ENCODE data around the gene CHID1.
A peak's percentile ranks its signal among the peaks of the same experiment; 100 is the strongest.

The CHID1 gene

DNA sequence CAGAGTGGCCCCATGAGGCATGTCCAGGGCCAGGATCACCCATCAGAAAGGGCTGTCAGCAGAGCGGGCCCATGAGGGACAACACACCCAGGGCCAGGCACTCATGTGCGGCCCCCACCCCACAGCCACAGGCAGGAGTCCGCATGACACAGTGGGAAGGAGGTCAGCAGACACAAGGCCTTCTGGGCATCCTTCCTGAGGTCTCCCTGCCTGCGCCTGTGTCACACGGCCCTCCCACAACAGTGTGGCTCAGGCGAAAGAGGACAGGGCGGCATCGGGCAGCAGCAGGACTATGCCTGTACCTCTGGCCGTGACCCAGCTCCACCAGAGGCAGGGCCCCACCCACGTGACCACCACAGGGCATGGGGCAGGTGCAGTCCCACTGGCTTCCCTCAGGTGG lies 27.1 kb downstream of the CHID1 start:
- no peak for DNase-seq

DNA sequence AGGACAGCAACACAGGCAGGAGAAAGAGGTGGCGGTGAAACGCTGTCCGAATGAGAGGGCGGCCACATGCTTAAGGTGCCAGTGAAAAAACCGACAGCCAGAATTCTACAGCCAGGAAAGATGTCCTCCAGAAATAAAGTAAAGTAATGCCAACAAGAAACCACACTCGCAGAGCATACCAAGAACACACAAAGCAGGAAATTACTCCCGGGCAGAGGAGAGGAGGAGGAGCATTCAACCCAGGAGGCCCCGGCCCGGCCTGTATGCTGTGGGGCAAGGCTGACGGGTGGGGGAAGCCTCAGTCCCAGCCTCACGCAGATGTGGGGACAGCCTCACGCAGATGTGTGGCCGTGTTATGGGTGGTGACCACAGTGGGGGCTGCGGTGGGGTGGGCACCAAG lies 28.0 kb downstream of the CHID1 start:
- DNase-seq, result no peak

GRCh38 chr11:880447-880846 lies 30.2 kb downstream of the CHID1 start:
- no peak for DNase-seq

DNA sequence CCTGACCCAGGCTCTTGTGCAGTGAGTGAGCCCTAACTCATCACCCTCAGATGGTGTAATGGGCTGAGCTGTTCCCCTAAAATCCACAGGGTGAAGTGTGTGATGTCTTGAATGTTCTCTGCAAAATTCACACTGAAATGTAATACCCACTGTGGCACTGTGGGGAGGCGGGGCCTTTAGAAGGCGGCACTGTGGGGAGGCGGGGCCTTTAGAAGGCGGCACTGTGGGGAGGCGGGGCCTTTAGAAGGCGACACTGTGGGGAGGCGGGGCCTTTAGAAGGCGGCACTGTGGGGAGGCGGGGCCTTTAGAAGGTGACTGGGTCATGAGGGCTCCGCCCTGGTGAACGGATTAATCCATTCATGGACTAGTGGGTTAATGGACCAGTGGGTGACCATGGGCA lies 33.0 kb downstream of the CHID1 start:
- DNase-seq, result no peak

- no peak for DNase-seq
Measured at GRCh38 chr11:876545-876944, 34.1 kb downstream of the CHID1 start.

DNA sequence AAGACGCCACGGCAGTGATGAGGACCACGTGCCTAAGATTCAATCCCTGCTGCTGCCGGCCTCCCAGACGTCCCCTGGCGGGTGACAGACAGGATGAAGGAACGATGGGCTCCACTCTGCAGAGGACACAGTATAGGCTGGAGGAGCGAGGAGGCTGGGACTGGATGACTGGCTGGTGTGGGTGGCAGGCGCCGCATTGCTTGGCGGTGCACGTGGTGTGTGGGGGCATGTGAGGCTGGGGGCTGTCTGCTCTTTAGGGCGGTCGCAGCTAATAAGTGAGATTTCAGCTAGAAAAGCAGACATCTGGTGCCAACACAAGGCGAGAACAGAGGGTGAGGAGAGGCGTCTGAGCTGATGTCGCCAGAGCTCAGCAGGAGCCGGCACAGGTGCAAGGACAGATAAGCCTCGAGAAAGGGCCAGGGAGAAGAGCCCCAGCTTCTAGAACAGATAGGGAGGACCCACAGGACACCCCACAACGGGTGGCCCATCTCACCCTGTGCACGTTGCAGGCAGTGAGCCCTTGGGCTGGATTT lies 34.8 kb downstream of the CHID1 start:
- DNase-seq, result no peak

GRCh38 chr11:875203-875602 lies 35.4 kb downstream of the CHID1 start:
- no peak for DNase-seq

GRCh38 chr11:873706-874105 lies 36.9 kb downstream of the CHID1 start:
- no peak for DNase-seq

DNA sequence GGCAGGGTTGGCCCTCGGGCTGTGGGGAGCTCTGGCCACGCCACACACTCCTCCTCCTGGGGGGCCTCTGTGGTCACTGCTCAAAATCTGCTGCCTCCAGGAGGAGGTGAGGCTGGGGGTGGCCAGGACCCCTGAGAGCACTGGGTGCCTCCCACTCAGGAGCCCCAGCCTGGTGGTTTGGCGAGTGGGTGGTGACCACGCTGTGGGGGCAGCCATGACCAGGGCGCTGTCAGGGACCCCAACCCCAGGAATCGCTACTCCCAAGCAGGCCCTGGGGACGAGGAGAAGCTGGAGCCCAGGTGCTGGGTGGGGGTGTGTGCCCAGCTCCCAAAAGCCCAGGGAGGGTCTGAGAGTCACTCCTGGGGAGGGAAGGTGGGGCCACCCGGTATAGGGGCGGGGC lies 37.8 kb downstream of the CHID1 start:
- DNase-seq, result no peak

DNA sequence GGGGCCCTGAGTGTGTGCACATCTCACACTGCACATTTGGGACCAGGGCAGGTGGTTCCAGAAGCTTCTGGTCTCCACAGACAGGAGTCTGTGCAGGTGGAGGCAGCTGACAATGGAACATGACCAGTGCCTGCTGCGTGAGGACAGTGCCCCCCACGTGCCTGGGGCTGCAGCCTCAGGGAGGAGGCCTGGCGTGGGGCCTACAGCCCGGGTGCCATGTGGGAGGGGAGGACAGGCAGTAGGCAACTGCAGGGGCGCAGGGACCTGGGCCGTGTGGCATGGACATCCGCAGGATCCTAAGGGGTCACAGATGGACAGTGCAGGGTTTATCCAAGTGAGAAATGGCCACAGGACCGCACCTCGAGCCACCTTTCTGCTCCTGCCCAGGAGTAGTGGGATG lies 39.1 kb downstream of the CHID1 start:
- DNase-seq, result no peak

- DNase-seq, result no peak
Measured at GRCh38 chr11:870418-870817, 40.2 kb downstream of the CHID1 start.

DNA sequence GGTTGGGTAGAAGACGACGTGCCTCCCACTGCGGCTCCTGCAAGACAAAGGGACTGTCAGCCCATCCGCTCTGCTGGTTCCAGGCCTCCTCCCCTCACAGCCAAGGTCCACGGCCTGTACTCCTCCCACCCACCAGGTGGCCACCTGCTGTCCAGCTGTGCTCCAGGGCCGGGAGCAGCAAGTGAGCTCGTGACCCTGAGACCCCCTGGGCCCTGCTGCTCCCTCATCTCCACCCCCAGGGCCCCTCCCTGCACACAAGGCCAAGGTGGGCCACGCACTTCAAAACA lies 40.5 kb downstream of the CHID1 start:
- no peak for DNase-seq

- peak; percentile 48 for DNase-seq
Measured at GRCh38 chr11:869399-870126, 41.0 kb downstream of the CHID1 start.

DNA sequence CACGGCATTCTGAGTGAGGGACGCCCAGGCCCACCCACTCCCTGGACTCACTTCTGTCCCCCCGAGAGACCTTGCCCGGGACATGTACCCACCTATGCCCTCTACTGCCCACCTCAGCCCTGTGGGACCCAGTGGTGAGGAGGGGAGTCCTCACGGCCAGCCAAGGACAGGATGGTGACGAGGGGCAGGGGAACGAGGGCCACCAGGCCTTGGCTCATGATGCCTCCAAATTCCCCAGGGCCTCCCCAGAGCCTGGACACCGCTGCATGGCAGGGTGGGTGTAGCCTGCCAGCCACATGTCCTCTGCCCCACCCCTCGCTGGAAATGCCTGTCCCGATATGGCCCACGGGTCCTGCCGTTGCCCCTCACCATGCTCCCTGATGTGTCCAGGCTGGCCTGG lies 41.8 kb downstream of the CHID1 start:
- no peak for DNase-seq

- no peak for DNase-seq
Measured at GRCh38 chr11:868394-868793, 42.2 kb downstream of the CHID1 start.

DNA sequence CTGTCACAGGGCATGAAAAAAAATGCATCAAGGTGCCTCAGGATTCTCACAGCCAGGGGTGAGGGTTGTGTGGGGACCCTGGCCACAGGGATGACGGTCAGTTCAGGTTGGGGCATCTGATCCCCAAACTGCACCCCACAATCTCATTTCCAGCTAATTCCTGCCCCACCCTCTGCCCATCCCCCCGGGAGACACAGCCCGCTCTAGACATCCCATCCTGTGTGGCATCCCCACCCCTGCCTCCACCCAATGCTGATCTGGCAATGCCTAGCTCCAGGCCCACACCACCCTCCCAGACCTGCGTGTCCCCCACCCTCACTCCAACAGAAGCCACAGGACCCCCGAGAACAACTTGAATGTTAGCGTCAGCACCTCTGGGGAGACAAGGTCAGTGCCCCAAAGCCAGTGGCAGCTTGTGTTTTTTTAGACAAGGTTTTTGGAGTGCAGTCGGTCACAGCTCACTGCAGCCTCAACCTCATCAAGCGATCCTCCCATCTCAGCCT lies 42.7 kb downstream of the CHID1 start:
- DNase-seq, result no peak

DNA sequence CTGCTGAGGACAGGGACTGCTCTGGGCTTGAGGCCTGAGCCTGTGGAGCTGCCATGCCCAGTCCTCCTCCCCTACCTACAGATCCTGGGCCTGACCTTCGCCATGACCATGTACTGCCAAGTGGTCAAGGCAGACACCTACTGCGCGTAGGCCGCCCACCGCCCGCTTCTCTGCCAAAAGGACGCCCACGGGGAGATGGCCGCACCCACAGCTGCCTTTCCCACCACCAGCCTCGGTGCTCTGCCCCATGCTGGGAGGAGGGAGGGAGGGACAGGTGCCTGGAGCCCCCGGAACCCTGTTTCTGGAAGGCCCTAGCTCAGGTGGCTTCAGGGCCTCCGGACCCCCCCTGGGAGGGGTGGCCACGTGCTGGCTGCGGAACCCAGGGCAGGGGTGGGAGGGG lies 44.1 kb downstream of the CHID1 start:
- DNase-seq, result no peak

DNA sequence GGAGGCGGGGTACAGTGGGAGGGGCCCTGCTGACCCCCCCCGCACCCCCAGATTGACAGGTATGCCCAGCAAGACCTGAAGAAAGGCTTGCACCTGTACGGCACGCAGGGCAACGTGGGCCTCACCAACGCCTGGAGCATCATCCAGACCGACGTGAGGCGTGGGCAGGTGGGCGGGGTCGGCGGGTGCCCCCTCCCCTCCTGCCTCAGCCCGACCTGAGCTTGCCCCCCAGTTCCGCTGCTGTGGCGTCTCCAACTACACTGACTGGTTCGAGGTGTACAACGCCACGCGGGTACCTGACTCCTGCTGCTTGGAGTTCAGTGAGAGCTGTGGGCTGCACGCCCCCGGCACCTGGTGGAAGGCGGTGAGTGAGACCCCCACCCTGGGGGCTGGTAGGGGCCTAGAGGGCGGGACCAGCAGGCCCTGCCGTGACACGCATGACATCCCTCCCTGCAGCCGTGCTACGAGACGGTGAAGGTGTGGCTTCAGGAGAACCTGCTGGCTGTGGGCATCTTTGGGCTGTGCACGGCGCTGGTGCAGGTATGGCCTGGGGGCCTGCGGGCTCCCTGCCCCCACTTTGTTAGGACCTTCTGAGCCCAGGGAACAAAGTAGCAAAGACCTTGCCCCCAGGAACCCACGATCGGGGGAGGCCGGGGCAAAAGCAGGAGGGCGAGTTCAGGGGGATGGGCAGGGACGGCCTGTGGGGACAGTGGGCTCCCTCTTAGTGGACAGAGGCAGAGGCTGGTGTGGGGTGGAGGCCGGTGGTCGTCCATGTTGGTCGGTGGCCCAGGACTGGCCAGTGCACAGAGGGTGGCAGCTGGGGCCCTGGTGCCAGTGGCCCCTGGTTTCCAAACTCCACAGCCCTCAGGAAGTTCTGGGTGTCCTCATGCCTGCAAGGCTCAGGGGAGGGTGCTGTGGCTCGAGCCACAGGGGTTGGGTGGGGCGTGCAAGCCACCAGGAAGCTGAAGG lies 44.9 kb downstream of the CHID1 start:
- no peak for DNase-seq

GRCh38 chr11:864898-865297 lies 45.7 kb downstream of the CHID1 start:
- DNase-seq, result no peak

GRCh38 chr11:863910-864827 lies 46.4 kb downstream of the CHID1 start:
- DNase-seq, result no peak

- DNase-seq, result peak; percentile 63
Measured at GRCh38 chr11:863023-863909, 47.3 kb downstream of the CHID1 start.

DNA sequence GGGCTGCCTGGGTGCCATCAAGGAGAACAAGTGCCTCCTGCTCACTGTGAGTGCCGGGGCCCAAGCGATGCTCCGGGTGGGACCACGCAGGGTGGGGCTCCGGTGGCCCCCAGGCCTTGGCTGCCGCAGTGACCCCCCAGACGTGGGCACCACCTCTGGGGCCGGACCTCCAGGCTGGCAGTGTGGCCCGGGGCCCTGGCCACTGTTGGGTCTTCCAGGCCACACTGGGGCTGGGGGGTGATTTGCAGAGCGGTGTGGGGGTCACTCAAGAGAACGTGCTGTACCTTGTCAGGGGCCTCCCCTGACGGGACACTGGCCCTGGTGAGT lies 48.0 kb downstream of the CHID1 start:
- DNase-seq, result peak; percentile 56

All from retina (tissue), 1 donor.